GM13976 (cell line): ENCODE measurements around the gene PRKCSH.
"Not testable (repeated sequence)": the region's sequence is repeated elsewhere in the genome, so short reads cannot be mapped to it uniquely, and the experiment has no call there.

ENCODE experiments used
- DNase-seq: peaks from one replicate; pipeline ENCODE4 v3.0.0; 2012; ENCODE audit warnings: low spot score
- CTCF ChIP-seq: IDR thresholded peaks from 2 replicates; pipeline ENCODE4 v1.5.1; 2012; ENCODE audit warnings: borderline replicate concordance, mild to moderate bottlenecking; ENCODE audit not compliant: insufficient read depth; ENCODE audit errors: extremely low read depth, missing control alignments, control extremely low read depth
- in situ Hi-C: fragments of 300-500 bp; cut with MboI; formaldehyde crosslinking; loops from one replicate; pipeline ENCODE4 v1.12.0; 2022; ENCODE audit warnings: low sequenced_read_pairs, mixed read lengths, inconsistent platforms; ENCODE audit not compliant: unreplicated experiment

Gene PRKCSH

GRCh38 chr19:11425719-11426457, 9.5 kb upstream of the PRKCSH start:
- in situ Hi-C loops: no loop called here
- TF ChIP-seq CTCF: no peak
- peak; percentile 15 for DNase-seq

GRCh38 chr19:11426656-11427055, 8.8 kb upstream of the PRKCSH start:
- in situ Hi-C loops: no loop called here
- no peak for TF ChIP-seq CTCF
- peak; percentile 9 for DNase-seq

- in situ Hi-C loops: not testable (repeated sequence)
These were observed 1.9 kb upstream of the PRKCSH start for GRCh38 chr19:11433526-11433925.

GRCh38 chr19:11434703-11435056, 755 bp upstream of the PRKCSH start:
- TF ChIP-seq CTCF: no peak
- in situ Hi-C loops: no loop called here
- DNase-seq: no peak

More at GRCh38 chr19:11433526-11433925, 1.9 kb upstream of the PRKCSH start:
- not testable (repeated sequence) for DNase-seq

GRCh38 chr19:11435833-11436313, 438 bp downstream of the PRKCSH start:
- in situ Hi-C loops: no loop called here
- DNase-seq: peak; percentile 39

GRCh38 chr19:11437955-11438354, 2.5 kb downstream of the PRKCSH start:
- TF ChIP-seq CTCF: no peak
- in situ Hi-C loops: no loop called here
- DNase-seq: peak; percentile 43

More at GRCh38 chr19:11435833-11436313, 438 bp downstream of the PRKCSH start:
- no peak for TF ChIP-seq CTCF

- in situ Hi-C loops: no loop called here
- DNase-seq: no peak
- no peak for TF ChIP-seq CTCF
These were observed 8.6 kb downstream of the PRKCSH start for GRCh38 chr19:11444059-11444458.
